Smooth muscle cell (in vitro differentiated cells): ENCODE measurements around the gene CAMSAP2. TPM values are rescaled to one million over a fixed set of nuclear protein-coding genes. Genes with fewer than 3 reads are reported as not detected.

Source experiments
- DNase-seq: peaks from one replicate; lab custom pipeline; 2025; ENCODE audit not compliant: unreplicated experiment; lab: John Stamatoyannopoulos, UW
- H2AFZ ChIP-seq: fragments of 200-600 bp; sonication (generic); 2 replicates; pipeline ENCODE4 v1.6.0; 2016; ENCODE audit warnings: antibody characterized with exemption, low read depth, mild to moderate bottlenecking
- H3F3A ChIP-seq: fragments of 200-600 bp; sonication (generic); 2 replicates; pipeline ENCODE4 v1.6.0; 2017; ENCODE audit warnings: antibody characterized with exemption, low read depth
- H3K27ac ChIP-seq: fragments of 200-600 bp; sonication (generic); 2 replicates; pipeline ENCODE4 v1.5.1; 2016; ENCODE audit warnings: low read depth, mild to moderate bottlenecking
- H3K27me3 ChIP-seq: fragments of 200-600 bp; sonication (generic); 2 replicates; pipeline ENCODE4 v1.6.1; 2016; ENCODE audit warnings: low read depth, mild to moderate bottlenecking
- H3K36me3 ChIP-seq: fragments of 200-600 bp; sonication (generic); 2 replicates; pipeline ENCODE4 v1.5.1; 2016; ENCODE audit warnings: low read depth
- H3K4me1 ChIP-seq: fragments of 200-600 bp; sonication (generic); 2 replicates; pipeline ENCODE4 v1.5.1; 2016; ENCODE audit warnings: low read depth
- H3K4me2 ChIP-seq: fragments of 200-600 bp; sonication (generic); 2 replicates; pipeline ENCODE4 v1.6.0; 2016; ENCODE audit warnings: mild to moderate bottlenecking
- H3K4me3 ChIP-seq: fragments of 200-600 bp; sonication (generic); 2 replicates; pipeline ENCODE4 v1.5.1; 2016; ENCODE audit warnings: mild to moderate bottlenecking
- H3K79me2 ChIP-seq: fragments of 200-600 bp; sonication (generic); 2 replicates; pipeline ENCODE4 v1.6.0; 2016; ENCODE audit warnings: low read depth, mild to moderate bottlenecking
- H3K9ac ChIP-seq: fragments of 200-600 bp; sonication (generic); 2 replicates; pipeline ENCODE4 v1.6.0; 2016; ENCODE audit warnings: low read depth
- H3K9me3 ChIP-seq: fragments of 200-600 bp; sonication (generic); replicated peaks from 2 replicates; pipeline ENCODE4 v1.5.1; 2016; ENCODE audit warnings: low read depth
- H4K20me1 ChIP-seq: fragments of 200-600 bp; sonication (generic); 2 replicates; pipeline ENCODE4 v1.6.0; 2016; ENCODE audit warnings: low read depth
- CTCF ChIP-seq: fragments of 200-600 bp; sonication (generic); IDR thresholded peaks from 2 replicates; pipeline ENCODE4 v1.5.1; 2017; ENCODE audit warnings: borderline replicate concordance, mild to moderate bottlenecking, antibody characterized with exemption; ENCODE audit not compliant: insufficient read depth, poor library complexity, severe bottlenecking
- WGBS: methylation state at CpG from one replicate; pipeline ENCODE4 v1.1.7; 2016; ENCODE audit warnings: low lambda C conversion rate; 5-methylcytosine and 5-hydroxymethylcytosine counted together
- polyA plus RNA-seq: library from polyadenylated mRNA; unstranded; fragments of >200 nt; fragmentation: Nextera tagmentation; extraction: Ambion mirVana; gene quantifications from 2 replicates; pipeline ENCODE4 v1.2.1, GENCODE V29; 2016
- total RNA-seq: library from RNA; depleted of rRNA; stranded (reverse); fragments of >200 nt; gene quantifications from 2 replicates; pipeline ENCODE4 v1.2.3, GENCODE V29; 2014

Gene CAMSAP2
- total and polyA plus RNA-seq, 2 experiments from 2014 or later = 12.9 to 57.5 TPM

- Histone ChIP-seq H3K9me3 (no peaks in the 10 kb centered on the region), H3K36me3 (no peaks in the 10 kb centered on the region), H3K9ac (no peak overlapping the region), H3K27me3 (no peaks in the 10 kb centered on the region), H2AFZ (no peak overlapping the region), H3F3A (no peaks in the 10 kb centered on the region), H4K20me1 (no peaks in the 10 kb centered on the region), H3K4me2 (no peak overlapping the region), H3K4me1 (no peaks in the 10 kb centered on the region), H3K4me3 (no peak overlapping the region), H3K79me2 (no peaks in the 10 kb centered on the region), H3K27ac (no peak overlapping the region)
- DNase-seq = no peak
- 81% methylated on average over 6 of the region's 6 CpGs for WGBS
- TF ChIP-seq CTCF = no peak
Measured at GRCh38 chr1:200874694-200875093, 136.0 kb downstream of the CAMSAP2 start.

GRCh38 chr1:200875416-200875815 lies 136.7 kb downstream of the CAMSAP2 start:
- 88% methylated on average over 5 of the region's 5 CpGs for WGBS
- no peaks in the 10 kb centered on the region for H4K20me1 ChIP-seq

GRCh38 chr1:200877010-200877409 lies 138.3 kb downstream of the CAMSAP2 start:
- Histone ChIP-seq H3K36me3 (no peaks in the 10 kb centered on the region), H3K9me3 (no peaks in the 10 kb centered on the region), H3K9ac (no peak overlapping the region), H3K27me3 (no peaks in the 10 kb centered on the region), H3K27ac (no peak overlapping the region), H3K4me2 (no peak overlapping the region), H3K4me3 (no peak overlapping the region), H4K20me1 (no peaks in the 10 kb centered on the region), H3F3A (no peaks in the 10 kb centered on the region), H2AFZ (no peak overlapping the region), H3K79me2 (no peaks in the 10 kb centered on the region), H3K4me1 (no peaks in the 10 kb centered on the region)
- no peak for DNase-seq
- WGBS = 92% methylated on average over 3 of the region's 3 CpGs
- no peak for TF ChIP-seq CTCF

More at GRCh38 chr1:200875416-200875815, 136.7 kb downstream of the CAMSAP2 start:
- no peak overlapping the region for H3K27ac ChIP-seq
- no peak overlapping the region for H2AFZ ChIP-seq
- H3K36me3 ChIP-seq = no peaks in the 10 kb centered on the region
- no peaks in the 10 kb centered on the region for H3K79me2 ChIP-seq
- no peaks in the 10 kb centered on the region for H3K9me3 ChIP-seq
- no peak overlapping the region for H3K4me2 ChIP-seq
- no peak overlapping the region for H3K4me3 ChIP-seq
- DNase-seq = no peak
- H3K27me3 ChIP-seq = no peaks in the 10 kb centered on the region
- no peaks in the 10 kb centered on the region for H3K4me1 ChIP-seq
- H3F3A ChIP-seq = no peaks in the 10 kb centered on the region
- H3K9ac ChIP-seq = no peak overlapping the region
- TF ChIP-seq CTCF = no peak

GRCh38 chr1:200877839-200878551 lies 139.3 kb downstream of the CAMSAP2 start:
- no peaks in the 10 kb centered on the region for H3K79me2 ChIP-seq
- no peaks in the 10 kb centered on the region for H4K20me1 ChIP-seq
- H3K4me2 ChIP-seq = no peak overlapping the region
- no peak for DNase-seq
- no peak overlapping the region for H3K9ac ChIP-seq
- H3K4me3 ChIP-seq = no peak overlapping the region
- no peaks in the 10 kb centered on the region for H3K9me3 ChIP-seq
- 88% methylated on average over 6 of the region's 6 CpGs for WGBS
- H3K4me1 ChIP-seq = no peaks in the 10 kb centered on the region
- H3F3A ChIP-seq = no peaks in the 10 kb centered on the region
- TF ChIP-seq CTCF = no peak
- H3K27ac ChIP-seq = no peak overlapping the region
- H3K36me3 ChIP-seq = no peaks in the 10 kb centered on the region
- no peaks in the 10 kb centered on the region for H3K27me3 ChIP-seq
- H2AFZ ChIP-seq = no peak overlapping the region
